ENCODE data around the gene THAP3.

The THAP3 gene

GRCh38 chr1:6624710-6625583 is at the start of gene THAP3:
Gene THAP3 (plus strand): TSS chr1:6624868. CDS start chr1:6625219, 351 bp downstream.
- peak; percentile 66 to 71 for DNase-seq

GRCh38 chr1:6577831-6578525 is 46.7 kb upstream of the THAP3 start:
- DNase-seq, result no peak

GRCh38 chr1:6578624-6579373 is 45.9 kb upstream of the THAP3 start:
- no peak for DNase-seq

- DNase-seq, result peak; percentile 93 to 95
Observed at GRCh38 chr1:6579374-6580118, 45.1 kb upstream of the THAP3 start, which contains the start of gene ZBTB48. Gene ZBTB48 (plus strand): TSS chr1:6579994. CDS start chr1:6580610, 616 bp downstream.

DNA sequence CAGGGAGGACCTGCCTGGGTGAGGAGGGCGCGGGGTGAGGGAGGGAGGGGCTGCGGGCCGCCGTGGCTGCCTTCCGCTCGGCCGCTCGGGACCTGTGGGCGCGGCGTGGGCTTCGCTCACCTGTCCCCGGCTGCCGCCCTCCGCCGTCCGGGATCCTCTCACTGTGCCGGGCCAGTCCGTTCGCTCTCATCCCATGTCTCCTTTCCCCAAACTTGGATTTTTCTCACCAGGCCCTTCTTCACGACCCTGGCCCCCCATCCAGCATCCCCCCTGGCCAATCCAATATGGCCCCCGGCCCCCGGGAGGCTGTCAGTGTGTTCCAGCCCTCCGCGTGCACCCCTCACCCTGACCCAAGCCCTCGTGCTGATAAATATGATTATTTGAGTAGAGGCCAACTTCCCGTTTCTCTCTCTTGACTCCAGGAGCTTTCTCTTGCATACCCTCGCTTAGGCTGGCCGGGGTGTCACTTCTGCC is 44.5 kb upstream of the THAP3 start:
- peak; percentile 31 to 50 for DNase-seq

GRCh38 chr1:6580593-6581409 is 43.9 kb upstream of the THAP3 start:
- DNase-seq, result peak; percentile 44 to 56

- peak in 1 of 2 experiments; percentile 31 for DNase-seq
Observed at GRCh38 chr1:6581561-6582305, 42.9 kb upstream of the THAP3 start.

- no peak for DNase-seq
Observed at GRCh38 chr1:6582370-6582769, 42.3 kb upstream of the THAP3 start.

- DNase-seq, result no peak
Observed at GRCh38 chr1:6584126-6585080, 40.3 kb upstream of the THAP3 start.

DNA sequence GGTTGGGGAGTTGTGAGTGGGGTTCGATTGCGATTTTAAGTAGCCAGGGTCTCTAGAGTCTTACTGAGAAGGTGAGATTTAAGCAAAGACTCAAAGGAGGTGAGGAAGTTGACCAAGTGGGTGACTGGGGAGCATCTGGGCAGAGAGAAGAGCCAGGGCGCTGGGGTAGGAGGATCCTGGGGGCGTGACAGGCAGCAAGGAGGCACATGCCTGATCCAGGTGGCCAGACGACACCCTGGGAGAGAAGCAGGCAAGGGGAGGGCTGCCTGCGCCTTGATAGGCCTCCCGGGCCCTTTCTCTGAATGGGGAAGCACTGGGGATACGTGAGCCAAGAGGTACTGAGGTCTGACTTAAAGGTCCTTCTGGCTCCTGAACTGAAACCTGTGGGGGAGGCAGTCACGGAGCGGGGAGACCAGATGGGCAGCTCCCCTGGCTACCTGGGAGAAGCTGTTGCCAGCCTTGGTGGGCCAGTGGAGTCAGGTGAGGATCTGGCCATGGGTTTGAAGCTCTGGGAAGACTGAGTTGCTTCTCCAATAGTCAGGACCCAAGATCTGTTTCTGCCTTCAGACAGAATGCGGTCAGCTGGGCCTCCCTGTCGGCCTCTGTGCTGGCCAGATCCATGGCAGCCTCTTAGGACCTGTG is 39.5 kb upstream of the THAP3 start:
- no peak for DNase-seq

DNA sequence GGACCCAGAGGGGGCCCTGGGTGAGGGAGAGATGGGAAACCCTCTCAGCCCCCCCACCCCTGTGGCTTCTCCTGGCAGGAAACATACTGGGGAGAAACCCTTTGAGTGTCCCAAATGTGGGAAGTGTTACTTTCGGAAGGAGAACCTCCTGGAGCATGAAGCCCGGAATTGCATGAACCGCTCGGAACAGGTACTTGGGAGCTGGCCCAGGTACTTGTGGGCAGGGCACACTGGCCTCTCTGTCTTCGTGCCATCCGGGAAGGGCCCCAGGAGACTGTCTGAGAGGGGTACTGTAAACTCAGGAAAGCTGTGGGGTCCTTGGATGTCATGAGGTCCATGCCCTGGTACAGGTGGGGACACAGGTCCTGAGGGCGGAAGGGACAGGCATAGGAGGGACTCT is 38.8 kb upstream of the THAP3 start:
- no peak for DNase-seq

DNA sequence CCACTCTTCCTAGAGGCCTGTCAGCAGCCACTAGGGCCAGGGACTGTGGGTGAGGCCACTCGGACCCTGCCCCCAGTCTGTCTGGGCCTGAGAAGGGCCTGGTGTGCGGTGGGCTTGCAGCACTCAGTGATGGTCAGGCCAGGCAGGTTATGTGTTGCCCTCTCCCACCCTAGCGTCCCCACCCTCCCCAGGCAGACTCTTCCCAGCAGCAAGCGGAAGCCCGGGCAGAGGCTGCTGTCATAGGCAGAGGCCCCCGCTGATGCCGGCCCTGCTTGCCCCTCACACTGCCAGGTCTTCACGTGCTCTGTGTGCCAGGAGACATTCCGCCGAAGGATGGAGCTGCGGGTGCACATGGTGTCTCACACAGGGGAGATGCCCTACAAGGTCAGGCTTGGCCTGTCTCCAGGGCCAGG is 38.3 kb upstream of the THAP3 start:
- no peak for DNase-seq

- DNase-seq, result no peak
Observed at GRCh38 chr1:6587261-6588005, 37.2 kb upstream of the THAP3 start.

DNA sequence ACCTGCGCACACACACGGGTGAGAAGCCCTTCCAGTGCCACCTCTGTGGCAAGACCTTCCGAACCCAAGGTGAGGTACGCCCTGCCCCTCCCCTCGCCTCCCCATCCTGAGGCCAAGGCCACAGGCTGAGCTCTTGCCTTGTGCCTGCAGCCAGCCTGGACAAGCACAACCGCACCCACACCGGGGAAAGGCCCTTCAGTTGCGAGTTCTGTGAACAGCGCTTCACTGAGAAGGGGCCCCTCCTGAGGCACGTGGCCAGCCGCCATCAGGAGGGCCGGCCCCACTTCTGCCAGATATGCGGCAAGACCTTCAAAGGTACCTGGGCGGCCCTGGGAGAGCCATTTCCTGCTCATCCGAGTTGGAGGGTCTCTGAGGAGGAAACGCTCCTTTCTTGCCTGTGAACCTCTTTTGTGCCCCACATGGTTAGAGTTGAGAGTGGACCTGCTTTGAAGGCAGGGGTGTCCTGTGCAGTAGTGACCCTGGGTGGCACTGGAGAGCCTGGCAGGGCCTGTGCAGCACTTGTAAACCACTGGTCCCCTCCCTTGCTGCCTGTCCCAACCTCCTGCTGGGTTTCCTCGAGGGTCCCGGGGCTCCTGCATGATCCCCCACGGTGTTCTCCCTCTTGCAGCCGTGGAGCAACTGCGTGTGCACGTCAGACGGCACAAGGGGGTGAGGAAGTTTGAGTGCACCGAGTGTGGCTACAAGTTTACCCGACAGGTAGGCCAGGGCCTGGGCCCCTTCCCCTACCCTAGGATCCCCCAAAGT is 36.4 kb upstream of the THAP3 start:
- no peak for DNase-seq

DNA sequence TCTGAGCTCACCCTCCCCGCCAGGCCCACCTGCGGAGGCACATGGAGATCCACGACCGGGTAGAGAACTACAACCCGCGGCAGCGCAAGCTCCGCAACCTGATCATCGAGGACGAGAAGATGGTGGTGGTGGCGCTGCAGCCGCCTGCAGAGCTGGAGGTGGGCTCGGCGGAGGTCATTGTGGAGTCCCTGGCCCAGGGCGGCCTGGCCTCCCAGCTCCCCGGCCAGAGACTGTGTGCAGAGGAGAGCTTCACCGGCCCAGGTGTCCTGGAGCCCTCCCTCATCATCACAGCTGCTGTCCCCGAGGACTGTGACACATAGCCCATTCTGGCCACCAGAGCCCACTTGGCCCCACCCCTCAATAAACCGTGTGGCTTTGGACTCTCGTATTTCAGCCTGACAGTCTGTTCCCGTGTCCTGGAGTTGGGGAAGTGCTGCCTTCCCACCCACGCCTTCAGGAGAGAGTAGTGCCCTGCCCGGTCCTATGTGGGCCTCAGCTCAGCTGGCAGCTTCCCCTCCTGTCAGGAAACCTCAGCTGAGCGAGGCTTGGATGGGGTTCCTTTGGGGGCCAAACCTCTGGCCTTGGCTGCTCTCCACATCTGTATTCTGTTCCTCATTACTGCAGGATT is 35.7 kb upstream of the THAP3 start:
- DNase-seq, result peak; percentile 74 to 84

DNA sequence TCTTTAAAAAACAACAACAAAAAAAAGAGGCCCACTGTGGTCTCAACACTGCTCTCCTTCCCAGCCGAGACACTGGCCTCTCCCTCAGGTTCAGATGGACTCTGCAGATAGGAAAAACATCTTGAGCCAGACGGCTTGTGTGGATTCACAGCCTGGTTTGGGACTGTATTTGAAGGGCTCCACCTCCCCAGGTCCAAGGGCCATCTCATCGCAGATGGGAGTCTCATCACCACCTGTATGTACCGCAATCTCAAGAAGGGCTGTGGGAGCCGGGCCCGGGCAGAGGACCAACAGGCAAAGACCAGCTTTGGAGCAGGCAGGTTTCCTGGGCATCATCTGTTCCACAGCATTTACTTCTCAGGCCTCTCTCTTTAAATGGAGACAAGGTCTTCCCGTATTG is 34.6 kb upstream of the THAP3 start:
- DNase-seq, result no peak

GRCh38 chr1:6591222-6591621 is 33.4 kb upstream of the THAP3 start:
- DNase-seq, result peak; percentile 17 to 19
